Natural killer cell (primary cell): Measurements from ENCODE around the gene DRGX. TPM values are rescaled to one million over a fixed set of nuclear protein-coding genes. Genes with fewer than 3 reads are reported as not detected.

ENCODE experiments used
- ATAC-seq, 3 donors: fragments of 150-1000 bp in 2 of 3; fragments of 200-7000 bp in 1 of 3; cut with Tn5 transposase; 1 replicate in 1 of 3; 2 replicates in 2 of 3; pipeline ENCODE4 v1.10.0; 2021; ENCODE audit warnings: mild to moderate bottlenecking in 2 of 3, moderate library complexity in 2 of 3
- DNase-seq, 2 donors: peaks; one replicate each; pipeline versions ENCODE4 v3.0.0 to v3.0.0-alpha.2; 2013 to 2021; ENCODE audit warnings: mixed read lengths in 1 of 2
- H3K27ac ChIP-seq: one replicate; pipeline ENCODE4 v1.5.1; 2013; ENCODE audit warnings: mild to moderate bottlenecking, low read length
- H3K27me3 ChIP-seq: one replicate; pipeline ENCODE4 v1.6.1; 2013; ENCODE audit warnings: low read length; ENCODE audit not compliant: control insufficient read depth, insufficient read depth
- H3K36me3 ChIP-seq: one replicate; pipeline ENCODE4 v1.6.1; 2013; ENCODE audit warnings: low read length; ENCODE audit not compliant: control insufficient read depth, insufficient read depth
- H3K4me1 ChIP-seq: one replicate; pipeline ENCODE4 v1.6.1; 2013; ENCODE audit warnings: low read length; ENCODE audit not compliant: control insufficient read depth, insufficient read depth
- H3K4me3 ChIP-seq: one replicate; pipeline ENCODE4 v1.5.1; 2013; ENCODE audit warnings: low read length
- H3K9me3 ChIP-seq: one replicate; pipeline ENCODE4 v1.6.1; 2013; ENCODE audit warnings: low read length; ENCODE audit not compliant: control insufficient read depth, insufficient read depth
- H3K27ac Mint-ChIP-seq, 2 donors: one replicate each; pipeline ENCODE4 v1.8.0; 2022; ENCODE audit warnings: mild to moderate bottlenecking in 2 of 2, mixed read lengths in 2 of 2, moderate library complexity in 1 of 2
- H3K27me3 Mint-ChIP-seq, 2 donors: one replicate each; pipeline ENCODE4 v1.8.0; 2022; ENCODE audit warnings: low read depth in 2 of 2, mixed read lengths in 2 of 2
- H3K36me3 Mint-ChIP-seq: one replicate; pipeline ENCODE4 v1.8.0; 2022; ENCODE audit warnings: mixed read lengths
- H3K4me1 Mint-ChIP-seq, 2 donors: one replicate each; pipeline ENCODE4 v1.8.0; 2022; ENCODE audit warnings: mixed read lengths in 2 of 2
- H3K4me3 Mint-ChIP-seq: one replicate; pipeline ENCODE4 v1.8.0; 2022; ENCODE audit warnings: mild to moderate bottlenecking, moderate library complexity, mixed read lengths
- H3K9me3 Mint-ChIP-seq, 2 donors: one replicate each; pipeline ENCODE4 v1.8.0; 2022; ENCODE audit warnings: mixed read lengths in 2 of 2
- WGBS: methylation state at CpG from one replicate; pipeline ENCODE4 v1.1.7; 2013; ENCODE audit warnings: missing lambda C conversion rate; ENCODE audit not compliant: insufficient coverage; 5-methylcytosine and 5-hydroxymethylcytosine counted together
- intact Hi-C: fragments of 100-400 bp; cut with micrococcal nuclease; formaldehyde crosslinking; loops from one replicate; pipeline ENCODE4 v1.14.2; 2022
- total RNA-seq, 4 donors: library from RNA; stranded (reverse); fragments of 120-200 nt in 1 of 4; gene quantifications; one replicate each; pipeline versions ENCODE4 v1.2.3 to v1.2.4, GENCODE V29; 2013 to 2022
- TF ChIP-seq, protein P1 (sequence below): fragments of 200-600 bp; IDR thresholded peaks from one replicate; pipeline ENCODE4 v1.8.0; 2022; ENCODE audit warnings: antibody characterized with exemption

Gene DRGX
- total RNA-seq, 3 donors from 2014 or later (not counting 1 experiment from before 2014, with no cell fraction given) = not detected

GRCh38 chr10:49366460-49366859 is 29.4 kb downstream of the DRGX start:
- no peaks in the 10 kb centered on the region for H3K27me3 ChIP-seq
- no peaks in the 10 kb centered on the region for H3K9me3 ChIP-seq
- Mint-ChIP-seq H3K4me3 (no peak overlapping the region), H3K9me3 (no peaks in the 10 kb centered on the region), H3K27me3 (peaks cover 0 to 4% of the 10 kb centered on the region in 2 donors), H3K27ac (no peak overlapping the region), H3K4me1 (no peaks in the 10 kb centered on the region), H3K36me3 (no peaks in the 10 kb centered on the region)
- DNase-seq (no peak), ATAC-seq (no peak)
- no peak overlapping the region for H3K27ac ChIP-seq
- no peak overlapping the region for H3K4me3 ChIP-seq
- peaks cover 11% of the 10 kb centered on the region for H3K4me1 ChIP-seq
- WGBS = 84% methylated on average over 4 of the region's 4 CpGs
- TF ChIP-seq, protein P1, sequence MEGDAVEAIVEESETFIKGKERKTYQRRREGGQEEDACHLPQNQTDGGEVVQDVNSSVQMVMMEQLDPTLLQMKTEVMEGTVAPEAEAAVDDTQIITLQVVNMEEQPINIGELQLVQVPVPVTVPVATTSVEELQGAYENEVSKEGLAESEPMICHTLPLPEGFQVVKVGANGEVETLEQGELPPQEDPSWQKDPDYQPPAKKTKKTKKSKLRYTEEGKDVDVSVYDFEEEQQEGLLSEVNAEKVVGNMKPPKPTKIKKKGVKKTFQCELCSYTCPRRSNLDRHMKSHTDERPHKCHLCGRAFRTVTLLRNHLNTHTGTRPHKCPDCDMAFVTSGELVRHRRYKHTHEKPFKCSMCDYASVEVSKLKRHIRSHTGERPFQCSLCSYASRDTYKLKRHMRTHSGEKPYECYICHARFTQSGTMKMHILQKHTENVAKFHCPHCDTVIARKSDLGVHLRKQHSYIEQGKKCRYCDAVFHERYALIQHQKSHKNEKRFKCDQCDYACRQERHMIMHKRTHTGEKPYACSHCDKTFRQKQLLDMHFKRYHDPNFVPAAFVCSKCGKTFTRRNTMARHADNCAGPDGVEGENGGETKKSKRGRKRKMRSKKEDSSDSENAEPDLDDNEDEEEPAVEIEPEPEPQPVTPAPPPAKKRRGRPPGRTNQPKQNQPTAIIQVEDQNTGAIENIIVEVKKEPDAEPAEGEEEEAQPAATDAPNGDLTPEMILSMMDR = no peak
- intact Hi-C loops = no loop called here
- no peaks in the 10 kb centered on the region for H3K36me3 ChIP-seq

- no peak overlapping the region for H3K27ac ChIP-seq
- Mint-ChIP-seq H3K27me3 (peaks cover 0 to 4% of the 10 kb centered on the region in 2 donors), H3K9me3 (no peaks in the 10 kb centered on the region), H3K36me3 (no peaks in the 10 kb centered on the region), H3K27ac (no peak overlapping the region), H3K4me1 (no peaks in the 10 kb centered on the region), H3K4me3 (no peak overlapping the region)
- H3K4me3 ChIP-seq = no peak overlapping the region
- H3K9me3 ChIP-seq = no peaks in the 10 kb centered on the region
- no peaks in the 10 kb centered on the region for H3K27me3 ChIP-seq
- TF ChIP-seq, protein P1 = no peak
- H3K36me3 ChIP-seq = no peaks in the 10 kb centered on the region
- 87% methylated on average over 23 of the region's 23 CpGs for WGBS
- intact Hi-C loops = no loop called here
- H3K4me1 ChIP-seq = peaks cover 11% of the 10 kb centered on the region
- no peak for ATAC-seq
- no peak for DNase-seq
These were observed 30.0 kb downstream of the DRGX start for GRCh38 chr10:49365675-49366415.

- Mint-ChIP-seq H3K27me3 (peaks cover 0 to 4% of the 10 kb centered on the region in 2 donors), H3K27ac (no peak overlapping the region), H3K9me3 (no peaks in the 10 kb centered on the region), H3K4me3 (no peak overlapping the region), H3K4me1 (no peaks in the 10 kb centered on the region), H3K36me3 (no peaks in the 10 kb centered on the region)
- no peaks in the 10 kb centered on the region for H3K9me3 ChIP-seq
- no peak overlapping the region for H3K4me3 ChIP-seq
- H3K36me3 ChIP-seq = no peaks in the 10 kb centered on the region
- H3K27me3 ChIP-seq = no peaks in the 10 kb centered on the region
- TF ChIP-seq, protein P1 = no peak
- 92% methylated on average over 3 of the region's 3 CpGs for WGBS
- peaks cover 11% of the 10 kb centered on the region for H3K4me1 ChIP-seq
- no peak overlapping the region for H3K27ac ChIP-seq
- no peak for ATAC-seq
- no peak for DNase-seq
- intact Hi-C loops = no loop called here
These were observed 30.6 kb downstream of the DRGX start for GRCh38 chr10:49365275-49365674.

- Histone ChIP-seq H3K27ac (no peak overlapping the region), H3K9me3 (no peaks in the 10 kb centered on the region), H3K36me3 (no peaks in the 10 kb centered on the region), H3K4me1 (peaks cover 11% of the 10 kb centered on the region), H3K4me3 (no peak overlapping the region), H3K27me3 (no peaks in the 10 kb centered on the region)
- Mint-ChIP-seq H3K4me1 (no peaks in the 10 kb centered on the region), H3K27me3 (peaks cover 0 to 4% of the 10 kb centered on the region in 2 donors), H3K27ac (no peak overlapping the region), H3K36me3 (no peaks in the 10 kb centered on the region), H3K9me3 (no peaks in the 10 kb centered on the region), H3K4me3 (no peak overlapping the region)
- ATAC-seq (no peak), DNase-seq (no peak)
- 96% methylated on average over 8 of the region's 8 CpGs for WGBS
- intact Hi-C loops = no loop called here
- TF ChIP-seq, protein P1 = no peak
These were observed 31.1 kb downstream of the DRGX start for GRCh38 chr10:49364747-49365146.
